Breast epithelium (tissue), 4 donors: ENCODE data around the gene FIZ1. TPM values are rescaled to one million over a fixed set of nuclear protein-coding genes. Genes with fewer than 3 reads are reported as not detected.

Experiments used
- DNase-seq, 2 donors: peaks; one replicate each; pipeline ENCODE4 v3.0.0-alpha.2; 2019; ENCODE audit warnings: low spot score in 2 of 2
- H3K27ac ChIP-seq, 2 donors: fragments of 200-600 bp; sonication (generic) in 1 of 2; one replicate each; pipeline ENCODE4 v1.5.1; 2016 to 2019; ENCODE audit warnings: mild to moderate bottlenecking in 1 of 2
- H3K27me3 ChIP-seq, 2 donors: fragments of 200-600 bp; sonication (generic) in 1 of 2; one replicate each; pipeline versions ENCODE4 v1.5.1 to v1.6.0; 2017 to 2019; ENCODE audit warnings: control low read depth in 1 of 2, mild to moderate bottlenecking in 1 of 2
- H3K36me3 ChIP-seq: fragments of 200-600 bp; one replicate; pipeline ENCODE4 v1.5.1; 2019
- H3K4me1 ChIP-seq, 2 donors: fragments of 200-600 bp; sonication (generic); one replicate each; pipeline ENCODE4 v1.5.1; 2016 to 2019; ENCODE audit warnings: control low read depth in 1 of 2
- H3K4me3 ChIP-seq, 3 donors: fragments of 200-600 bp; sonication (generic); 1 replicate in 2 of 3; 2 replicates in 1 of 3; pipeline ENCODE4 v1.5.1; 2016 to 2019; ENCODE audit warnings: mild to moderate bottlenecking in 3 of 3, moderate library complexity in 2 of 3
- H3K9me3 ChIP-seq, 2 donors: fragments of 200-600 bp; sonication (generic) in 1 of 2; one replicate each; pipeline ENCODE4 v1.5.1; 2016 to 2019; ENCODE audit warnings: control low read depth in 1 of 2
- CTCF ChIP-seq, 3 donors: fragments of 450-650 bp; IDR thresholded peaks; one replicate each; pipeline ENCODE4 v1.5.1; 2016 to 2017; ENCODE audit warnings: antibody characterized with exemption in 3 of 3, mild to moderate bottlenecking in 3 of 3, moderate library complexity in 3 of 3
- POLR2A ChIP-seq: fragments of 450-650 bp; IDR thresholded peaks from one replicate; pipeline ENCODE4 v1.6.1; 2016; ENCODE audit warnings: antibody characterized with exemption, mild to moderate bottlenecking, moderate library complexity
- POLR2AphosphoS5 ChIP-seq, 3 donors: sonication (generic); formaldehyde crosslinking; IDR thresholded peaks; one replicate each; pipeline ENCODE4 v1.6.1; 2017; ENCODE audit warnings: antibody characterized with exemption in 3 of 3
- intact Hi-C: fragments of 100-400 bp; cut with DNase I; formaldehyde crosslinking; loops from one replicate; pipeline ENCODE4 v1.15.1; 2023; ENCODE audit warnings: low total_unique reads
- total RNA-seq, 3 donors: library from RNA; depleted of rRNA; stranded (reverse); fragments of >200 nt; gene quantifications; one replicate each; pipeline ENCODE4 v1.1.0, GENCODE V29; 2016

Gene FIZ1
- 1 to 10 TPM; 3.7 to 7.5 (median 6.1) TPM for total RNA-seq

GRCh38 chr19:55599468-55599841, at the start of gene FIZ1:
TSS of gene FIZ1 (minus strand) at chr19:55599517. CDS start at chr19:55597865, 1,652 bp downstream.
- intact Hi-C loops: loop anchor here (5.0 kb wide), 1 partner anchor 538 kb away; no protein-coding TSS in a partner anchor
- no peaks in the 10 kb centered on the region for H3K4me1 ChIP-seq
- H3K9me3 ChIP-seq: no peaks in the 10 kb centered on the region
- no peak for TF ChIP-seq CTCF (IDR thresholded peaks at IDR 0.05)
- peak; percentile 10 to 81 (median 74) for TF ChIP-seq POLR2AphosphoS5 (IDR thresholded peaks at IDR 0.05)
- no peaks in the 10 kb centered on the region for H3K36me3 ChIP-seq
- DNase-seq: peak; percentile 99
- H3K4me3 ChIP-seq: peak within 1 kb of the TSS; percentile 76 to 98 (median 81)
- peak within 1 kb of the TSS; percentile 98 to 100 for H3K27ac ChIP-seq
- H3K27me3 ChIP-seq: no peaks in the 10 kb centered on the region

GRCh38 chr19:55648585-55649267, 49.4 kb upstream of the FIZ1 start:
- Histone ChIP-seq H3K4me1 (peaks cover 9 to 11% of the 10 kb centered on the region in 2 donors), H3K27me3 (no peaks in the 10 kb centered on the region), H3K4me3 (peak overlapping the region; percentile 88 to 98 (median 96)), H3K27ac (peak overlapping the region; percentile 86 to 92), H3K36me3 (no peaks in the 10 kb centered on the region), H3K9me3 (no peaks in the 10 kb centered on the region)
- TF ChIP-seq POLR2AphosphoS5 (IDR thresholded peaks at IDR 0.05): no peak
- no peak for TF ChIP-seq CTCF (IDR thresholded peaks at IDR 0.05)
- no peak for TF ChIP-seq POLR2A
- intact Hi-C loops: no loop called here
- DNase-seq: no peak

GRCh38 chr19:55647732-55648584, 48.6 kb upstream of the FIZ1 start, which contains the start of gene CCDC106:
TSS of gene CCDC106 (plus strand) at chr19:55648212. CDS start at chr19:55649047, 835 bp downstream.
- H3K36me3 ChIP-seq: no peaks in the 10 kb centered on the region
- H3K27me3 ChIP-seq: no peaks in the 10 kb centered on the region
- peak within 1 kb of the TSS; percentile 88 to 98 (median 96) for H3K4me3 ChIP-seq
- intact Hi-C loops: no loop called here
- peak within 1 kb of the TSS; percentile 86 to 92 for H3K27ac ChIP-seq
- TF ChIP-seq POLR2A (no peak), CTCF (IDR thresholded peaks at IDR 0.05) (no peak)
- no peaks in the 10 kb centered on the region for H3K9me3 ChIP-seq
- DNase-seq: no peak
- peaks cover 9 to 11% of the 10 kb centered on the region in 2 donors for H3K4me1 ChIP-seq

- H3K4me3 ChIP-seq: peak overlapping the region; percentile 88 to 98 (median 96)
- no peak for DNase-seq
- TF ChIP-seq POLR2A (no peak), POLR2AphosphoS5 (IDR thresholded peaks at IDR 0.05) (no peak), CTCF (IDR thresholded peaks at IDR 0.05) (no peak)
- no peaks in the 10 kb centered on the region for H3K36me3 ChIP-seq
- peak overlapping the region; percentile 86 to 92 for H3K27ac ChIP-seq
- no peaks in the 10 kb centered on the region for H3K27me3 ChIP-seq
- no peaks in the 10 kb centered on the region for H3K9me3 ChIP-seq
- intact Hi-C loops: no loop called here
- H3K4me1 ChIP-seq: peaks cover 9 to 11% of the 10 kb centered on the region in 2 donors
Measured at GRCh38 chr19:55646889-55647731, 47.8 kb upstream of the FIZ1 start.
